ENCODE results near the gene PGBD1. TPM values are rescaled to one million over a fixed set of nuclear protein-coding genes. Genes with fewer than 3 reads are reported as not detected.

Gene PGBD1
- total and polyA plus RNA-seq, 2 of the 8 experiments (the other 6 are each of a cell fraction or from before 2014, with no cell fraction given): 2.5 to 9.2 TPM

DNA sequence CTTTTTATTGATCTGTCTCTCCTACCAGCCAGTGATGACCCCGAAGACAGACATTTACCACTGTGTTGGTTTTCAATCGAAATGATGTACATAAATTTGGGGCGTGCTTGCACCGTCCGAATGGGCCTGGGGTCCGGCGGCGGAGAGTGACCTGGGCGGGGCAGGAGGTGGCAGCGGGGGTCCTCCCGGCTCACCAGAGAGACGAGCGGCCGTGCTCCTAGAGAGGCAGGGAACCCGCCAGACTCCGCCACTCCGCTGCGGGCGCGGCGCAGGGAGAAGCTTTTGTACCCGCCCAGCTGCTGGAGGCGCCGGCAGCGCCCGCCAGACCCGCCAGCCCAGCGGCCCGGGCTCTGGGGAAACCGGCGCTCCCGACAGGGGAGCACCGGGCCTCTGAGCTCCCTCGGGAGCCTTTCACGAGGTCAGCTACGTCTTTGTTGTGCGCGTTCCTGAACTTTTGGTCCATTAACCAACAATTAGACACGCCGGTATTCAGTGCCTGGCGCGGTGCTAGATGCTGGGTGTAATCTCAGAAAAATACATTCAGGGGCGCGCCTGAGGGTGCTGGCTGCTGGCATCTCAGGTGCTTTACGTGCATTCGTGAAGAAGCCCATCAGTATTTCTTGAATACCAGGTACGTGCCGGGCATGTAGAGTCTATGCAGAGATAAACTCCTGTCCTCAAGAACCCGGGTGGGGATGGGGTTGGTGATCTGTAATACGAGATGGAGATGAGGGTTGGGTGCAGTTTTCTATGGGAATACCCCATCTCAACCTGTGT, at the start of gene PGBD1 (continued):
- TF ChIP-seq, protein P1, sequence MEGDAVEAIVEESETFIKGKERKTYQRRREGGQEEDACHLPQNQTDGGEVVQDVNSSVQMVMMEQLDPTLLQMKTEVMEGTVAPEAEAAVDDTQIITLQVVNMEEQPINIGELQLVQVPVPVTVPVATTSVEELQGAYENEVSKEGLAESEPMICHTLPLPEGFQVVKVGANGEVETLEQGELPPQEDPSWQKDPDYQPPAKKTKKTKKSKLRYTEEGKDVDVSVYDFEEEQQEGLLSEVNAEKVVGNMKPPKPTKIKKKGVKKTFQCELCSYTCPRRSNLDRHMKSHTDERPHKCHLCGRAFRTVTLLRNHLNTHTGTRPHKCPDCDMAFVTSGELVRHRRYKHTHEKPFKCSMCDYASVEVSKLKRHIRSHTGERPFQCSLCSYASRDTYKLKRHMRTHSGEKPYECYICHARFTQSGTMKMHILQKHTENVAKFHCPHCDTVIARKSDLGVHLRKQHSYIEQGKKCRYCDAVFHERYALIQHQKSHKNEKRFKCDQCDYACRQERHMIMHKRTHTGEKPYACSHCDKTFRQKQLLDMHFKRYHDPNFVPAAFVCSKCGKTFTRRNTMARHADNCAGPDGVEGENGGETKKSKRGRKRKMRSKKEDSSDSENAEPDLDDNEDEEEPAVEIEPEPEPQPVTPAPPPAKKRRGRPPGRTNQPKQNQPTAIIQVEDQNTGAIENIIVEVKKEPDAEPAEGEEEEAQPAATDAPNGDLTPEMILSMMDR (IDR thresholded peaks at IDR 0.05; ENCODE audit: control extremely low read depth in 1 of 3, insufficient read depth in 1 of 3, low read depth in 1 of 3, low read length in 3 of 3): no peak
- no peak for TF ChIP-seq CHD1 (IDR thresholded peaks at IDR 0.05; ENCODE audit: low read depth, low read length)
- peak; percentile 60 to 83 for TF ChIP-seq POLR2A (IDR thresholded peaks at IDR 0.05; ENCODE audit: control extremely low read depth in 1 of 2, low read depth in 2 of 2, low read length in 2 of 2)
- TF ChIP-seq CREB1 (IDR thresholded peaks at IDR 0.05): no peak; the same call in 1 of the 2 replicates
- TF ChIP-seq, protein P2, sequence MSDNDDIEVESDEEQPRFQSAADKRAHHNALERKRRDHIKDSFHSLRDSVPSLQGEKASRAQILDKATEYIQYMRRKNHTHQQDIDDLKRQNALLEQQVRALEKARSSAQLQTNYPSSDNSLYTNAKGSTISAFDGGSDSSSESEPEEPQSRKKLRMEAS (IDR thresholded peaks at IDR 0.05): no peak
- TF ChIP-seq, protein P3, sequence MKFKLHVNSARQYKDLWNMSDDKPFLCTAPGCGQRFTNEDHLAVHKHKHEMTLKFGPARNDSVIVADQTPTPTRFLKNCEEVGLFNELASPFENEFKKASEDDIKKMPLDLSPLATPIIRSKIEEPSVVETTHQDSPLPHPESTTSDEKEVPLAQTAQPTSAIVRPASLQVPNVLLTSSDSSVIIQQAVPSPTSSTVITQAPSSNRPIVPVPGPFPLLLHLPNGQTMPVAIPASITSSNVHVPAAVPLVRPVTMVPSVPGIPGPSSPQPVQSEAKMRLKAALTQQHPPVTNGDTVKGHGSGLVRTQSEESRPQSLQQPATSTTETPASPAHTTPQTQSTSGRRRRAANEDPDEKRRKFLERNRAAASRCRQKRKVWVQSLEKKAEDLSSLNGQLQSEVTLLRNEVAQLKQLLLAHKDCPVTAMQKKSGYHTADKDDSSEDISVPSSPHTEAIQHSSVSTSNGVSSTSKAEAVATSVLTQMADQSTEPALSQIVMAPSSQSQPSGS (IDR thresholded peaks at IDR 0.05; ENCODE audit: low read length): 0 out of 2 replicates have a peak, but pooled peaks have one; percentile 25
- no peak for TF ChIP-seq SUZ12 (IDR thresholded peaks at IDR 0.05; ENCODE audit: low read length)
- no peak for TF ChIP-seq BCL11A (IDR thresholded peaks at IDR 0.05; ENCODE audit: low read depth in 2 of 2, low read length in 2 of 2)
- TF ChIP-seq SP1 (IDR thresholded peaks at IDR 0.05; ENCODE audit: low read depth, low read length): no peak
- peak; percentile 61 for TF ChIP-seq KDM4A (IDR thresholded peaks at IDR 0.05; ENCODE audit: low read depth, low read length, severe bottlenecking)
- TF ChIP-seq RAD21 (IDR thresholded peaks at IDR 0.05 in 1 of 2, conservative IDR thresholded peaks at IDR 0.05 in 1 of 2; ENCODE audit: low read depth in 2 of 2, low read length in 2 of 2): peak; percentile 9 to 18; a peak in 1 of 4 replicates
- TF ChIP-seq KDM5A (IDR thresholded peaks at IDR 0.05; ENCODE audit: low read length): no peak
- TF ChIP-seq CBX8 (IDR thresholded peaks at IDR 0.05; ENCODE audit: borderline replicate concordance, low read depth, low read length): no peak
- no peak for TF ChIP-seq TCF12 (IDR thresholded peaks at IDR 0.05; ENCODE audit: low read depth, low read length)
- TF ChIP-seq GTF2F1 (IDR thresholded peaks at IDR 0.05; ENCODE audit: borderline replicate concordance, low read depth, low read length): no peak
- no peak for TF ChIP-seq HDAC6 (IDR thresholded peaks at IDR 0.05; ENCODE audit: low read depth, low read length)
- TF ChIP-seq EZH2 (IDR thresholded peaks at IDR 0.05; ENCODE audit: low read depth, low read length, severe bottlenecking): no peak
- TF ChIP-seq FOSL1 (IDR thresholded peaks at IDR 0.05; ENCODE audit: insufficient read depth, low read depth, low read length): no peak
- 0 out of 2 replicates have a peak, but pooled peaks have one; percentile 11 for TF ChIP-seq TEAD4 (IDR thresholded peaks at IDR 0.05; ENCODE audit: low read depth, low read length)
- no peak for TF ChIP-seq JUN (IDR thresholded peaks at IDR 0.05; ENCODE audit: low read depth, low read length)

Data from H1 (cell line).